Prostate gland (tissue), 2 donors: ENCODE results near the gene RPL18A.

Source experiments
- POLR2A ChIP-seq: fragments of 450-650 bp; IDR thresholded peaks from one replicate; pipeline ENCODE4 v1.6.1; 2016; ENCODE audit warnings: antibody characterized with exemption, mild to moderate bottlenecking
- TF ChIP-seq, protein P1 (sequence below), 4 experiments: fragments of 200-600 bp in 2 of 4; fragments of 450-650 bp in 2 of 4; sonication (generic) in 2 of 4; IDR thresholded peaks; 1 replicate in 3 of 4; 2 replicates in 1 of 4; pipeline ENCODE4 v1.5.1; 2016 to 2019; ENCODE audit warnings: antibody characterized with exemption in 4 of 4, mild to moderate bottlenecking in 2 of 4, moderate library complexity in 2 of 4

DNA sequence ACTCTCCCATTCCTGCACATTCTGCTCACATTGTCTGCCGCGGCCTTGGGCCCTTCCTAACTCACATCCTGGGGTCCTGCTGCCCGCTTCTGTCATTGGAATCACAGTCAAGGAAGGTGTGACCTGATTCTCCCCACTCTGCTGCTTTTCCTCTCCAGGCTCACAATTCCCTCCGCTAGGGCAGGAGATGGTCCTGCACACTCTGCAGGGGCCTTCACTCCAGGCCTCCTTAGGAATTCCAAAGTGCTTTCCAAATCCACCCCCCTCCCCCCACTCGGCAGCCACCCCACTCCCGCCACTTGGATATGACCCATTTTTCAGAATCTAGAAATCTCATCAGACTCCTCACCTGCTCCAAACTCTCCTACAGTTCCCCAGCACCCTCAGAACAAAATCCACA, 9.0 kb downstream of the RPL18A start:
- no peak for TF ChIP-seq POLR2A
- TF ChIP-seq, protein P1, sequence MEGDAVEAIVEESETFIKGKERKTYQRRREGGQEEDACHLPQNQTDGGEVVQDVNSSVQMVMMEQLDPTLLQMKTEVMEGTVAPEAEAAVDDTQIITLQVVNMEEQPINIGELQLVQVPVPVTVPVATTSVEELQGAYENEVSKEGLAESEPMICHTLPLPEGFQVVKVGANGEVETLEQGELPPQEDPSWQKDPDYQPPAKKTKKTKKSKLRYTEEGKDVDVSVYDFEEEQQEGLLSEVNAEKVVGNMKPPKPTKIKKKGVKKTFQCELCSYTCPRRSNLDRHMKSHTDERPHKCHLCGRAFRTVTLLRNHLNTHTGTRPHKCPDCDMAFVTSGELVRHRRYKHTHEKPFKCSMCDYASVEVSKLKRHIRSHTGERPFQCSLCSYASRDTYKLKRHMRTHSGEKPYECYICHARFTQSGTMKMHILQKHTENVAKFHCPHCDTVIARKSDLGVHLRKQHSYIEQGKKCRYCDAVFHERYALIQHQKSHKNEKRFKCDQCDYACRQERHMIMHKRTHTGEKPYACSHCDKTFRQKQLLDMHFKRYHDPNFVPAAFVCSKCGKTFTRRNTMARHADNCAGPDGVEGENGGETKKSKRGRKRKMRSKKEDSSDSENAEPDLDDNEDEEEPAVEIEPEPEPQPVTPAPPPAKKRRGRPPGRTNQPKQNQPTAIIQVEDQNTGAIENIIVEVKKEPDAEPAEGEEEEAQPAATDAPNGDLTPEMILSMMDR (IDR thresholded peaks at IDR 0.05), result no peak
